Measurements from ENCODE around the gene SLC45A1. TPM values are rescaled to one million over a fixed set of nuclear protein-coding genes. Genes with fewer than 3 reads are reported as not detected.

Gene SLC45A1
- total and polyA plus RNA-seq, 2 donors: 0.09 to 1.4 TPM

DNA sequence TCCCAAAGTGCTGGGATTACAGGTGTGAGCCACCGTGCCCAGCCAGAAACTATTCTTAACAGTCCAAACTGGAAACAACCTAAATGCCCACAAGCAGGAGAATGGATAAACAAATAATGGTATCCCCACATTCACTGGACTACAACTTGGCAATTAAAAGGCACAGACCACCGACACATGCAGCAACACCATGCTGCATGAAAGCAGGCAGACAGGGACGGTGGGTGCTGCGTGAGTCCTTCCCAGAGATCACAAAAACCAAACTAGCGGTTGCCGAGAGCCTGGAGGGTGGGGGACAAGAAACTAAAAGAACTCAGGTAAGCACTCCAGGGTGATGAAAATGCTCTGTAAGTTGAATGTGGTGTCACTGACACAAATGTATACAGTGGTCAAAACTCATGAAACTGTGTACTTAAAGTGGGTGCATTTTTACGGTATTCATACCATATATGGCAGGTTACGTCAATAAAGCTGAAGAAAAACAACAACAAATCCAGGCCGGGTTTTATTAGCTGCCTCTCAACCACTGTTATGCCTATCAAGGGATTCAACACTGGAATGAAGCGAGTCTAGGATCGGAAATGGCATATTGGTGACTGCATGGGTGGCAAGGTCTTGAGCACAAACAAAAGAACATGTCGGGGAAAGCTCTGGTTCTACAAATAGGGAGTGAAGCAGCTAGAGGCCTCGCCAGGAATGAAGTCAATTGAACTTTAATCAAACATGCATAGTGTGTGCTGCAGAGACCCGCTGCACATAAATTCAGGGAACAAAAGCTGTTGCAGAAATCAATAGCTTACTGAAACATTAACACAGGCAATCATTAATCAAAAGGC is 52.4 kb downstream of the SLC45A1 start:
- H3K27ac ChIP-seq (ENCODE audit: low read depth in 1 of 2, low read length in 1 of 2): no peak overlapping the region
- peaks cover 22% of the 10 kb centered on the region in 2 donors for H3K36me3 ChIP-seq (ENCODE audit: control insufficient read depth in 2 of 2, insufficient read depth in 2 of 2, low read length in 1 of 2)
- 96% methylated on average over 14 of the region's 14 CpGs for WGBS
- DNase-seq (ENCODE audit: low read depth in 6 of 9, low spot score in 9 of 9): no peak
- no peaks in the 10 kb centered on the region for H3K9me3 ChIP-seq (ENCODE audit: control insufficient read depth in 2 of 2, insufficient read depth in 1 of 2, low read length in 1 of 2)
- H3K4me3 ChIP-seq (ENCODE audit: low read length in 2 of 2): no peak overlapping the region
- H3K27me3 ChIP-seq (ENCODE audit: control insufficient read depth in 2 of 2, insufficient read depth in 1 of 2, low read length in 1 of 2): no peaks in the 10 kb centered on the region
- peaks cover 0 to 23% of the 10 kb centered on the region in 2 donors for H3K4me1 ChIP-seq (ENCODE audit: control insufficient read depth in 2 of 2, insufficient read depth in 2 of 2, low read length in 2 of 2)

DNA sequence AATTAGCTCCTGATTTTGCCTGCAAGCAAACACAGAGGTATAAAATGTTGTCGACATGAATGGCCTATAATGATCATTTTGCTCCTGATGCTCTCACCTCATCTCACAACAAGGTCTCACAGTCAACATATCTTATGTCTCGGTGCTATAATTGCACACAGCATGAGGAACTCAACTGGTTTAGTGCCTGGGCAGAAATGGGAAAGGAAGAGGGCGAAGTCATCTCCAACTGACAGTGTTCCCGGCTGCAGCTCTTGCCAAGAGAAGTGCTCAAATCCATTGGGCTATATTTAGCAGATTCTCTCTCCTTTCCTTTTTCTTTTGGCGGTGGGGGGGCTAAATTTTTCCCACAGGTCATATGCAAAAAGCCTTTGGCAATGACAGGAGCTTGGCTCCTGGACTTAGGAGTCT is 53.0 kb downstream of the SLC45A1 start:
- Histone ChIP-seq H3K36me3 (ENCODE audit: control insufficient read depth in 2 of 2, insufficient read depth in 2 of 2, low read length in 1 of 2) (peaks cover 16% of the 10 kb centered on the region in 2 donors), H3K9me3 (ENCODE audit: control insufficient read depth in 2 of 2, insufficient read depth in 1 of 2, low read length in 1 of 2) (no peaks in the 10 kb centered on the region), H3K27me3 (ENCODE audit: control insufficient read depth in 2 of 2, insufficient read depth in 1 of 2, low read length in 1 of 2) (no peaks in the 10 kb centered on the region), H3K4me1 (ENCODE audit: control insufficient read depth in 2 of 2, insufficient read depth in 2 of 2, low read length in 2 of 2) (peaks cover 0 to 23% of the 10 kb centered on the region in 2 donors), H3K4me3 (ENCODE audit: low read length in 2 of 2) (no peak overlapping the region), H3K27ac (ENCODE audit: low read depth in 1 of 2, low read length in 1 of 2) (no peak overlapping the region)
- DNase-seq (ENCODE audit: low read depth in 6 of 9, low spot score in 9 of 9): no peak
- 90% methylated on average over 5 of the region's 5 CpGs for WGBS

DNA sequence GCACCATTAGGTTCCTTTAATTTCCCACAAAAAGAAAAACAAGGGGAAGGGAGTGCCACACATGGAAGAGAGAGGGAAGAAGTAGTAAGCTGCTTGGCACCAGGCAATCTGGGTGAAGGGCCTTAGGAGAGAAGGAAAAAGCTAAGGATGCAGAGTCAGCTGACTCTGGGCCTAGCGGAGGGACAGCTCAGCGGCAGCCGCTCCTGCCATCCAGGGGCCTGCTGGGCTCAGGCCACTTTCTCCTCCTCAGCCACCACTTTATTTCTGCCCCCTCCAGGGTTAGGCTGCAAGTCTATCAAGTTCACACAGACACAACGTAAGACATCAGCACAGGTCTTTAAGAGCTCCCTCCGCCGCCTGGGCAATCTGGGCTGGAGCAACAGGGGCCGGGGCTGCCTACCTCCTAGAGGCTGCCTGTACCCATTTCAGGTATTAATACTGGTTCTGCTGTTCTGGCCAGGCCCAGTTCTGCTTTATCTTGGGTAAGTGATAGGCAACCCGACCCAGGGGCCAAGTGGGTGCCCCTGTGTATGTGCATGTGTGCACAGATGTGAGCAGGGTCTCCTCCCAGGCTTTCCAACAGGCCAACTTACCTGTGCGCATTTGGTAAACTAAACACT is 53.6 kb downstream of the SLC45A1 start:
- Histone ChIP-seq H3K4me3 (ENCODE audit: low read length in 2 of 2) (no peak overlapping the region), H3K36me3 (ENCODE audit: control insufficient read depth in 2 of 2, insufficient read depth in 2 of 2, low read length in 1 of 2) (peaks cover 10 to 11% of the 10 kb centered on the region in 2 donors), H3K4me1 (ENCODE audit: control insufficient read depth in 2 of 2, insufficient read depth in 2 of 2, low read length in 2 of 2) (peaks cover 0 to 23% of the 10 kb centered on the region in 2 donors), H3K27ac (ENCODE audit: low read depth in 1 of 2, low read length in 1 of 2) (peak overlapping the region in 1 of 2 donors; percentile 20), H3K9me3 (ENCODE audit: control insufficient read depth in 2 of 2, insufficient read depth in 1 of 2, low read length in 1 of 2) (no peaks in the 10 kb centered on the region), H3K27me3 (ENCODE audit: control insufficient read depth in 2 of 2, insufficient read depth in 1 of 2, low read length in 1 of 2) (no peaks in the 10 kb centered on the region)
- WGBS: 91% methylated on average over 9 of the region's 9 CpGs
- no peak for DNase-seq (ENCODE audit: low read depth in 6 of 9, low spot score in 9 of 9)

DNA sequence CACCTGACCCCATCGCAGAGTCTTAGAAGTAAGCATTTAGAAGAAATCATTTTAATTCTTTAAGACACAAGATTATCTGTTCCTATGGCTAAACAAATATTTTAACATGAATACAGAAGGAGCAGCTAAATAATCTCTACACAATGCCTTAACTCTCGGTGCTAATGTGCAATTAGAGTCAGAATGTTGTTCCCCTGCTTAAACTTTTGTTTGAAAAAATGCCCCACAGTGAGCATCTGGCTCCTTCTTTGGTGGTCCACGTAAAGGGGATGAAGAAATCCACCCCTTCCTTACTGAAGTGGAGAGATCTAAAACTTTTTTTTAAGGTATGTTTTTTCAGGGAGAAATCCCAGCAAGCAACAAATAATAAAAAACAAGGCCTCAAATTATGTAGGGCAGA is 55.2 kb downstream of the SLC45A1 start:
- H3K4me1 ChIP-seq (ENCODE audit: control insufficient read depth in 2 of 2, insufficient read depth in 2 of 2, low read length in 2 of 2): peaks cover 0 to 17% of the 10 kb centered on the region in 2 donors
- peak overlapping the region in 1 of 2 donors; percentile 11 for H3K27ac ChIP-seq (ENCODE audit: low read depth in 1 of 2, low read length in 1 of 2)
- no peak for DNase-seq (ENCODE audit: low read depth in 6 of 9, low spot score in 9 of 9)
- 96% methylated on average over 3 of the region's 3 CpGs for WGBS
- peaks cover 10 to 11% of the 10 kb centered on the region in 2 donors for H3K36me3 ChIP-seq (ENCODE audit: control insufficient read depth in 2 of 2, insufficient read depth in 2 of 2, low read length in 1 of 2)
- H3K27me3 ChIP-seq (ENCODE audit: control insufficient read depth in 2 of 2, insufficient read depth in 1 of 2, low read length in 1 of 2): no peaks in the 10 kb centered on the region
- no peak overlapping the region for H3K4me3 ChIP-seq (ENCODE audit: low read length in 2 of 2)
- no peaks in the 10 kb centered on the region for H3K9me3 ChIP-seq (ENCODE audit: control insufficient read depth in 2 of 2, insufficient read depth in 1 of 2, low read length in 1 of 2)

DNA sequence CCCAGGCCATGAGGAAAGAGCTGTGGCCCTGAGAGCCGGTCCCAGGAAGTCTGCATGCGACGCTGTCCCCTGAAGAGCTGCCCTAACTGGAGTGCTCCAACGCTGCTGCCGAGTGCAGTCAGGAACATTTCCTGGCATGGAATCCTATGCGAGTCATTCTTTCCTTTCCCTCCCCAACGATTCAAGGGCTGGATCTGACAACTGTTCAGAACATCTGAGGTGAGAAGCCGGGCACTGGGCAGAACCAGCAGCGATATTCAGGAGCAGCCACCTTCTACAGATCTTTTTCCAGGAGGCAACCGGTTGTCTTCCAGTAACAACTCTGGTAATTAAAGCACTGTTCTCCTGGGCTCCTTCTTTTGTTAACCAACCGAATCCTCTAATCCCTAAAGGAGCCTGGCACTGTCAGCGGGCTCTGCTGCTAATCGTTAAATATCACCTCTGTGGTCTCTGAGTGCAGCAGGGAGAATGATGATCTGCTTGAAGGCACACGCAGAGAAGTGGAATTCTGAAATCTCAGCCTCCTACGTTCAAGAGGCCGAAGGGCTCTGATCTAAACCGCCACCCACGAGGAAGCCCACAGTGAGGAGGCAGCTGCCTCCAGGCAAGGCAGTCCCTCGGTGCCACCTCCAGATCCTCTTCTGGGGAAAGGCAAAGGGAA is 55.8 kb downstream of the SLC45A1 start:
- 87% methylated on average over 19 of the region's 19 CpGs for WGBS
- H3K4me1 ChIP-seq (ENCODE audit: control insufficient read depth in 2 of 2, insufficient read depth in 2 of 2, low read length in 2 of 2): peaks cover 0 to 23% of the 10 kb centered on the region in 2 donors
- no peak overlapping the region for H3K4me3 ChIP-seq (ENCODE audit: low read length in 2 of 2)
- DNase-seq (ENCODE audit: low read depth in 6 of 9, low spot score in 9 of 9): no peak
- H3K27ac ChIP-seq (ENCODE audit: low read depth in 1 of 2, low read length in 1 of 2): peak overlapping the region in 1 of 2 donors; percentile 38
- no peaks in the 10 kb centered on the region for H3K9me3 ChIP-seq (ENCODE audit: control insufficient read depth in 2 of 2, insufficient read depth in 1 of 2, low read length in 1 of 2)
- peaks cover 10 to 11% of the 10 kb centered on the region in 2 donors for H3K36me3 ChIP-seq (ENCODE audit: control insufficient read depth in 2 of 2, insufficient read depth in 2 of 2, low read length in 1 of 2)
- no peaks in the 10 kb centered on the region for H3K27me3 ChIP-seq (ENCODE audit: control insufficient read depth in 2 of 2, insufficient read depth in 1 of 2, low read length in 1 of 2)

DNA sequence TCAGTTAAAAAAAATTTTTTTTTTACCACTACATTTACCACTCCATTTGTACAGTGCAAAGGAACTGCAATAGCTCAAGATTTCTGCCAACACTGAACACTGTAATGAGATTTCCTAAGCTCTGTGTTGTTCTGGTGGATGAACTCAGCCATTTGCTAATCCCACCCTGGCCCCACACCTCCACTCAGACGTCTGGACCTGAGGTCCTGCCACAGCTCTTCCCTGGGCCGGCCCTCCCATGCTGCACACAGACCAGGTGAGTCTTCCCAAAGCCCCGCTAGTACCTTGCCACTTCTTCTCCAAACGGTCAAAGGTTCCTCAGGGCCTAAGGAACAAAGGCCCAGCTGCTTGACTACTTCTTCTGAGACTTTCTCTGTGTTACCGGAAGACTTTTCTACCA is 56.4 kb downstream of the SLC45A1 start:
- no peaks in the 10 kb centered on the region for H3K9me3 ChIP-seq (ENCODE audit: control insufficient read depth in 2 of 2, insufficient read depth in 1 of 2, low read length in 1 of 2)
- WGBS: 92% methylated on average over 5 of the region's 5 CpGs
- H3K27ac ChIP-seq (ENCODE audit: low read depth in 1 of 2, low read length in 1 of 2): no peak overlapping the region
- no peak for DNase-seq (ENCODE audit: low read depth in 6 of 9, low spot score in 9 of 9)
- peaks cover 10 to 11% of the 10 kb centered on the region in 2 donors for H3K36me3 ChIP-seq (ENCODE audit: control insufficient read depth in 2 of 2, insufficient read depth in 2 of 2, low read length in 1 of 2)
- H3K27me3 ChIP-seq (ENCODE audit: control insufficient read depth in 2 of 2, insufficient read depth in 1 of 2, low read length in 1 of 2): no peaks in the 10 kb centered on the region
- peaks cover 0 to 29% of the 10 kb centered on the region in 2 donors for H3K4me1 ChIP-seq (ENCODE audit: control insufficient read depth in 2 of 2, insufficient read depth in 2 of 2, low read length in 2 of 2)
- H3K4me3 ChIP-seq (ENCODE audit: low read length in 2 of 2): no peak overlapping the region

DNA sequence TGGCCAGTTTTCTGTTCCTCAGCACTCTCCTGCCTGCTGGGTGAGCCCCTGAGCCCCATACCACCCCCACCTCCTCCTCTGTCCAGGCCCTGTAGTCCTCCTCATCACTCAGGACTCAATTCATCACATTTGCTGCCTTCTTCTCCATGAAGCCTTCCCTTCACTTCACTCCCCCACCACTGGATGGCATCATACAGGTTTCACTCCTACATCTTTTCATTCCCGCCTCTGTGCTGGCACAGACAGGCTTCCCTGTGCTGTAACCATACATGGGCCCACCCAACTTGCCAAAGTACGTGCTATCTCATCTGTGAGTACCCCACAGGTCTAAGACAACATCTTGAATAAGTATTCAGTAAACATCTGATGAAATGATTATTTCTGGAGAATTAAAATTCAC is 56.9 kb downstream of the SLC45A1 start:
- Histone ChIP-seq H3K4me1 (ENCODE audit: control insufficient read depth in 2 of 2, insufficient read depth in 2 of 2, low read length in 2 of 2) (peaks cover 0 to 34% of the 10 kb centered on the region in 2 donors), H3K27me3 (ENCODE audit: control insufficient read depth in 2 of 2, insufficient read depth in 1 of 2, low read length in 1 of 2) (no peaks in the 10 kb centered on the region), H3K9me3 (ENCODE audit: control insufficient read depth in 2 of 2, insufficient read depth in 1 of 2, low read length in 1 of 2) (no peaks in the 10 kb centered on the region), H3K27ac (ENCODE audit: low read depth in 1 of 2, low read length in 1 of 2) (no peak overlapping the region), H3K4me3 (ENCODE audit: low read length in 2 of 2) (no peak overlapping the region), H3K36me3 (ENCODE audit: control insufficient read depth in 2 of 2, insufficient read depth in 2 of 2, low read length in 1 of 2) (peaks cover 11% of the 10 kb centered on the region in 2 donors)
- DNase-seq (ENCODE audit: low read depth in 6 of 9, low spot score in 9 of 9): peak in 1 of 9 donors; percentile 31
- WGBS: 97% methylated on average over 2 of the region's 2 CpGs

DNA sequence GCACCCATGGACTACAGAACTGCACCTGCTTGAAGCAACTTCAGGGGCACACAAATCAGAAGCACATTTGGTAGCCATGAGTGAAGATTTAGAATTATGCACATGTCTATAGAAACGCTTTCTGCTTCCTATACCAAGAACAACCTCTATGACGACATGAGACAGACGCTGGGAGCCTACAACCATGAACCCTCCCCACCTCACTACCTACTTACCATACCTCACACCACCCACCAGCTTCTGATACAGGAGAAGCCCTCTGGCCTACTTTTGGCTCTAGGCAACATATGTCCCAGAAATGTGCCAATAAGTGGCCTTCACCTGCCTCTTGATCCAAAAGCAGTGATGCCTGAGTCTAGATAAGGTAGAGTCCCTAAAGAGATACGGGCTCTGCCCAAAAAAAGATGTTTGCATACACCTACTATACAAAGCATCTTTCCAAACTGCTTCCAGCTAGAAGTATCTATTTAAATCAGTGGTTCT is 58.5 kb downstream of the SLC45A1 start:
- 74% methylated on average over 4 of the region's 4 CpGs for WGBS

More for the DNA sequence above, 58.5 kb downstream of the SLC45A1 start:
- no peak for DNase-seq (ENCODE audit: low read depth in 6 of 9, low spot score in 9 of 9)
- Histone ChIP-seq H3K4me1 (ENCODE audit: control insufficient read depth in 2 of 2, insufficient read depth in 2 of 2, low read length in 2 of 2) (peaks cover 0 to 43% of the 10 kb centered on the region in 2 donors), H3K9me3 (ENCODE audit: control insufficient read depth in 2 of 2, insufficient read depth in 1 of 2, low read length in 1 of 2) (no peaks in the 10 kb centered on the region), H3K36me3 (ENCODE audit: control insufficient read depth in 2 of 2, insufficient read depth in 2 of 2, low read length in 1 of 2) (peaks cover 7 to 19% of the 10 kb centered on the region in 2 donors), H3K27ac (ENCODE audit: low read depth in 1 of 2, low read length in 1 of 2) (no peak overlapping the region), H3K27me3 (ENCODE audit: control insufficient read depth in 2 of 2, insufficient read depth in 1 of 2, low read length in 1 of 2) (no peaks in the 10 kb centered on the region), H3K4me3 (ENCODE audit: low read length in 2 of 2) (no peak overlapping the region)
